Activated B cell treated with CpG ODN at 0.5 μM for 24 hours (primary cell): Measurements from ENCODE around the gene VAC14. TPM values are rescaled to one million over a fixed set of nuclear protein-coding genes. Genes with fewer than 3 reads are reported as not detected.

Experiments used
- ATAC-seq: fragments of 200-7000 bp; cut with Tn5 transposase; one replicate; pipeline ENCODE4 v1.10.0; 2021; ENCODE audit warnings: low read depth, mild to moderate bottlenecking, moderate library complexity
- CTCF ChIA-PET: fragments of 350-600 bp; sonication (Branson Sonifier 250); formaldehyde crosslinking; loops from one replicate; lab custom pipeline; 2021; ENCODE audit warnings: antibody characterized with exemption; lab: Charles Lee
- POLR2A ChIA-PET: fragments of 350-600 bp; sonication (Branson Sonifier 250); formaldehyde crosslinking; loops from one replicate; lab custom pipeline; 2021; ENCODE audit warnings: antibody characterized with exemption; lab: Charles Lee
- DNase-seq: peaks from one replicate; pipeline ENCODE4 v3.0.0; 2022
- H3K27ac Mint-ChIP-seq: one replicate; pipeline ENCODE4 v1.8.0; 2020; ENCODE audit warnings: mixed read lengths
- H3K27me3 Mint-ChIP-seq: one replicate; pipeline ENCODE4 v1.8.0; 2021; ENCODE audit warnings: mixed read lengths
- H3K36me3 Mint-ChIP-seq: one replicate; pipeline ENCODE4 v1.8.0; 2021; ENCODE audit warnings: low read depth, mixed read lengths
- H3K4me1 Mint-ChIP-seq: one replicate; pipeline ENCODE4 v1.8.0; 2021; ENCODE audit warnings: mixed read lengths
- H3K4me3 Mint-ChIP-seq: one replicate; pipeline ENCODE4 v1.8.0; 2020; ENCODE audit warnings: mild to moderate bottlenecking, mixed read lengths
- H3K9me3 Mint-ChIP-seq: one replicate; pipeline ENCODE4 v1.8.0; 2020; ENCODE audit warnings: mixed read lengths
- intact Hi-C: fragments of 100-400 bp; cut with micrococcal nuclease; formaldehyde crosslinking; loops from one replicate; pipeline ENCODE4 v1.15.1; 2024
- total RNA-seq: library from RNA; stranded (reverse); gene quantifications from 2 replicates; pipeline ENCODE4 v1.2.3, GENCODE V29; 2022
- TF ChIP-seq, protein P1 (sequence below): fragments of 200-600 bp; IDR thresholded peaks from one replicate; pipeline ENCODE4 v1.8.0; 2022; ENCODE audit warnings: antibody characterized with exemption, mild to moderate bottlenecking

Gene VAC14
- total RNA-seq, 1 donor from 2014 or later = 53.4 TPM

DNA sequence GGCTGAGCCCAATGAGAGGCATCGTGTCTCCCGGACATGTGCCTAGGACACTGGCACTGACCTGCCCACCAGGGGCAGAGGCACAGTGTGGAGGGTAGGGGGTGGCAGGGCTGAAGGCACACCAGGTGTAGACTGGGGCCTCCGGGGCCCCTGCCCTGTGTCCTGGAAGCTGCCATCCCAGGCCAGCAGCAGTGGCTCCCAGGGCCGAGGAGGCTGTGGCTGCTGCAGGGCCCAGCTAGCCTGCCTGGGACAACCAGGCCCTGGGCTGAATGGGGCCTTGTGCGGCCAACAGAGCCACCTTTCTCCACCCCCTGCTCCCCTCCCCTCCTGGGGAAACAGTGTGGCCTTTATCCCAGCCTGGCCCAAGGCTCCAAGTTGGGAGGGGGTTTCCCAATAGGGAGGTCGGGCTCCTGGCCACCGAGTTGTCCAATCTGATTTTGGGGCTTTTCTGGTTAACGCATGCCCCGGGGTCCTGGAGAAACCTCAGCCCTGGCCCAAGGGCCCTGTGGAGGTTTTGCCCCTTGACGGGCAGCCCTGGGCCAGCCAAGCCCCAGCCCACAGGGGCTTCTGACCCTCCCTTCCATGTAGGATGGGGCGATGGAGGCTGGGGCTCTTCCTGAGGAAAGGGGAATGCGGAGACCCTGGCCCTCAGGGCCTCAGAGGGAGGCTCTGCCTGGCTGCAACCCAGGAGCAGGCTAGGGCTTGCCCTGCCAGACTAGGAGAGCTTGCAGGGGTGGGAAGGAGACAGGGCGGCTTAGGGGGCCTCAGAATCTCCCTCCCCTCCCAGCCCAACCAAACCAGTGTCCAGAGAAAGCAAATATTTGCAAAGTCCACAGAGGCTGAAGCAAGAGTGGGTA lies 119.3 kb downstream of the VAC14 start:
- peaks cover 7% of the 10 kb centered on the region for H3K4me1 Mint-ChIP-seq
- no peak for DNase-seq
- no peaks in the 10 kb centered on the region for H3K36me3 Mint-ChIP-seq
- CTCF ChIA-PET = interaction anchor here (1.0 kb wide), 1 partner anchor 90 kb away, joined by 3 read pairs; no protein-coding TSS in a partner anchor
- TF ChIP-seq, protein P1, sequence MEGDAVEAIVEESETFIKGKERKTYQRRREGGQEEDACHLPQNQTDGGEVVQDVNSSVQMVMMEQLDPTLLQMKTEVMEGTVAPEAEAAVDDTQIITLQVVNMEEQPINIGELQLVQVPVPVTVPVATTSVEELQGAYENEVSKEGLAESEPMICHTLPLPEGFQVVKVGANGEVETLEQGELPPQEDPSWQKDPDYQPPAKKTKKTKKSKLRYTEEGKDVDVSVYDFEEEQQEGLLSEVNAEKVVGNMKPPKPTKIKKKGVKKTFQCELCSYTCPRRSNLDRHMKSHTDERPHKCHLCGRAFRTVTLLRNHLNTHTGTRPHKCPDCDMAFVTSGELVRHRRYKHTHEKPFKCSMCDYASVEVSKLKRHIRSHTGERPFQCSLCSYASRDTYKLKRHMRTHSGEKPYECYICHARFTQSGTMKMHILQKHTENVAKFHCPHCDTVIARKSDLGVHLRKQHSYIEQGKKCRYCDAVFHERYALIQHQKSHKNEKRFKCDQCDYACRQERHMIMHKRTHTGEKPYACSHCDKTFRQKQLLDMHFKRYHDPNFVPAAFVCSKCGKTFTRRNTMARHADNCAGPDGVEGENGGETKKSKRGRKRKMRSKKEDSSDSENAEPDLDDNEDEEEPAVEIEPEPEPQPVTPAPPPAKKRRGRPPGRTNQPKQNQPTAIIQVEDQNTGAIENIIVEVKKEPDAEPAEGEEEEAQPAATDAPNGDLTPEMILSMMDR = no peak
- ATAC-seq = no peak
- no peak overlapping the region for H3K4me3 Mint-ChIP-seq
- no peaks in the 10 kb centered on the region for H3K9me3 Mint-ChIP-seq
- H3K27ac Mint-ChIP-seq = no peak overlapping the region
- intact Hi-C loops = no loop called here
- POLR2A ChIA-PET = no interaction called here
- peaks cover 4% of the 10 kb centered on the region for H3K27me3 Mint-ChIP-seq

DNA sequence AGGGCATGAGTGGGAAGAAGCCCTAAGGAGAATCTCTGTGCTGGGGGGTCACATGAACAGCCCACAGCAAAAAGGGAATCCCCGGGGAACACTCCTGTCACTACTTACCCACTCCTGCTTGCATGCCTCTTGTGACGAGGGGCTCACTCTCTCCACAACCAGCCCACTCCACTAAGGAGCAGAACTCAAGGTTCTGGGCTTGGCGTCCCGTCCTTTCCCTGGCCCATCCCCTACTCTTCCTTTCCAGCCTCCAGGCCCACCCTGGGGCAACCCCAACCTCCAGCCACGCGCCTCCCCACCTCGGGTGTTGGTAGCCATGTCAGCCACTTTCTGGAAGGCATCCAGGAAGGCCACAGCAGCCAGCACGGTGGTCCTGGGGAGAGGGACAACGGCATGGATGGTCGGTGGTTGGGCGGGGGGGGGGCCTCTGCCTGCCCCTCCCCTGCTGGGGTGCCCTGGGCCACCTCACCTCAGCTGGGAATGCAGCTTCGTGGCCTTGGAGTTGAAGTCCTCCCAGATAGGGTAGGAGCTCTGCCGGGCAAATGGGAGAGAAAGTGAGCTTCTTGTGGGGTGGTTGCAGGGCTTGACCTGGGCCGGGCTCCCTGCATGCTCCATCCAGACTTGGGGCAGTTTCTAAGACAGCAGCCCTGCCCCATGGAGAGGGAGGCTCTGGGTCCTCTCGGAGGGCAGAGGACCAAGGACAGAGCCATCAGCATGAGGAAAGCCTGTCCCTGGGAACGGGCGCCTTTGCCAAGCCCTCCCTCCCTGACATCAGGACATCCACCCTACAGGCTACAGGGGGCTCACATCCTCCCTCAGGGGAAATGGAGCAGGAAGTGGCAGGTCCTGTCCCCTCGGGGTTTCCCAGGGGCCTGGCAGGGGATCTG lies 120.2 kb downstream of the VAC14 start:
- TF ChIP-seq, protein P1 = no peak
- H3K27me3 Mint-ChIP-seq = peaks cover 4% of the 10 kb centered on the region
- no peaks in the 10 kb centered on the region for H3K36me3 Mint-ChIP-seq
- no peak overlapping the region for H3K4me3 Mint-ChIP-seq
- H3K4me1 Mint-ChIP-seq = peaks cover 3% of the 10 kb centered on the region
- CTCF ChIA-PET = interaction anchor here (1.0 kb wide), 1 partner anchor 91 kb away, joined by 3 read pairs; no protein-coding TSS in a partner anchor
- no peak overlapping the region for H3K27ac Mint-ChIP-seq
- no peaks in the 10 kb centered on the region for H3K9me3 Mint-ChIP-seq
- no peak for DNase-seq
- POLR2A ChIA-PET = no interaction called here
- ATAC-seq = no peak
- intact Hi-C loops = no loop called here

DNA sequence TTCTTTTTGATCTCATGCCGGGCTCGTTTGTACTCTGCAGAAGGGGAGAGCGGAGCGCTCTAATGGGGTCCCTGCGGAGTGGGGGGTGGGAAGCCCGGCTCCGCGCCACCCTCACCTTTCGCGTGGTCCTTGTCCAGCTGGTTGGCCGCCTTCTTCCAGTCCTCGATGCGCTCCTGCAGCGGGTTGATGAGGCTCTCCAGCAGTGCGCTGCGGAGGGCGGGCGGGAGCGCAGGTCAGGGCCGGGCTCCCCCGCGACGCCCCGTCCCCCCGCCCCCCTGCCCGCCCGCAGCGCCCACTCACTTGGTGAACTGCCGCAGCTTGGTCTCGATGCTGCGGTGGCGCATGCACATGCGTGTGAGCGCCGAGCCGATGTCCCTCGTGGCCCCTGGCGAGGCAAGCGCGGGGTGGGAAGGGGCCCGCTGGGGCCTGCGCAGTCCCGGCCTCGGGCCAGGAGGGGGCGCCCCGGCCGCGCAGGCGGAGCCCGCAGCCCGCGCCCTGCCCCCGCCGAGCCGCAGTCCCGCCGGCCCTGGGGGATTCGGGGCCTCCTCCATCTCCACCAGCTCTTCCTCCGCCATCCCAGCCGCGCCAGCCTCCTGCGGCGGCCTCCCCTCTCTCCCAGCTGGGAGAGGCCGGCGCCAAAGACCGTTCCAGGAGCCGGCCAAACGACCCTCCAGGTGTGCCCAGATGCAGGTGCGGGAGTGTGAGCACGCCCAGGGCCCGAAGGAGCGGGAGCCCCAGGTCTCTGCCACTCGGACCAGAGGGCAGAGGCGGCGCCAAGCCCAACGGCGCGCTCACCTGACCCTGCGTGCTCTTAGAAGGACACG lies 121.1 kb downstream of the VAC14 start:
- no peak for ATAC-seq
- no peak overlapping the region for H3K4me3 Mint-ChIP-seq
- ChIA-PET CTCF (no interaction called here), POLR2A (no interaction called here)
- H3K4me1 Mint-ChIP-seq = no peaks in the 10 kb centered on the region
- DNase-seq = no peak
- intact Hi-C loops = no loop called here
- no peaks in the 10 kb centered on the region for H3K36me3 Mint-ChIP-seq
- no peak overlapping the region for H3K27ac Mint-ChIP-seq
- peaks cover 4% of the 10 kb centered on the region for H3K27me3 Mint-ChIP-seq
- H3K9me3 Mint-ChIP-seq = no peaks in the 10 kb centered on the region
- TF ChIP-seq, protein P1 = no peak

DNA sequence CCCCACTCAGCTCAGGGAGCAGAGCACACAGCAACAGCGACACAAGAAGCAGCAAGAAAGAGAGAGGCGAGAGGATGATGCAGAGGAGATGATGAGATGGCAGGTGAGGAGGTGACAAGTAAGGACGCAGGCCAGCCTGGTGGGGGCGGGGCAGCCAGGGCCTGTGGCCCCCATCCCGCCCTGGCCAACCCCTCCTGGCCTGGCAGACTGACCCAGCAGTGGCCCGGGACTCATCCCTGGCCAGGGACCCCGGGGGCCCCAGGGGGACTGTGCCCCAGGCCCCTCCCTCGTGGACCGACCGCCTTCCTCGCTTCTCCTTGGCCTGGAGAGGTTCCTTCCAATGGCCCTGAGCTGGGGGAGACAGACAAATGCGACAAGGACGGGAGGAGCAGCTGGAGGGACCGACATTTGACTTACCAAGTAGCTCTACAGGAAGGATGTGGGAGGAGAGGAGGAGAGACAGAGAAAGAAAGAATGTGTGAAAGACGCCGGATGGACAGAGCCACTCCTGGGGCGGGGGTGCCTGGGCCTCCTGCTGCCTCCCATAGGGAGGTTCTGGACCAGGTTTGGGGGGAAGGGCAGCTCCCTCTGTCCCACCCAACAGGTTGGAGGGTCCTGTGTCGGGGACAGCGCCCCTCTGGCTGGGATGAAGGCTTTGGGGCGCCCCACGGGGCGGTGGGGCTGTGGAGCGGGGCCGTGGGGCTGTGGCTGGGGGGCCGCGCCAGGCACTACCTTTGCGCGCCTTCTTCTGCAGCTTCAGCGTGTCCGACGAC lies 121.9 kb downstream of the VAC14 start:
- ChIA-PET CTCF (no interaction called here), POLR2A (no interaction called here)
- H3K27ac Mint-ChIP-seq = no peak overlapping the region
- ATAC-seq (no peak), DNase-seq (no peak)
- no peaks in the 10 kb centered on the region for H3K9me3 Mint-ChIP-seq
- H3K36me3 Mint-ChIP-seq = no peaks in the 10 kb centered on the region
- H3K27me3 Mint-ChIP-seq = peaks cover 3% of the 10 kb centered on the region
- intact Hi-C loops = no loop called here
- no peak overlapping the region for H3K4me3 Mint-ChIP-seq
- no peaks in the 10 kb centered on the region for H3K4me1 Mint-ChIP-seq
- TF ChIP-seq, protein P1 = no peak
